SHP77 (cell line): Measurements from ENCODE around the gene PATJ.
A peak's percentile ranks its signal among the peaks of the same experiment; 100 is the strongest.

Experiments
- DNase-seq, 2 experiments: peaks; one replicate each; lab custom pipeline; 2025; lab: John Stamatoyannopoulos, UW

PATJ gene

DNA sequence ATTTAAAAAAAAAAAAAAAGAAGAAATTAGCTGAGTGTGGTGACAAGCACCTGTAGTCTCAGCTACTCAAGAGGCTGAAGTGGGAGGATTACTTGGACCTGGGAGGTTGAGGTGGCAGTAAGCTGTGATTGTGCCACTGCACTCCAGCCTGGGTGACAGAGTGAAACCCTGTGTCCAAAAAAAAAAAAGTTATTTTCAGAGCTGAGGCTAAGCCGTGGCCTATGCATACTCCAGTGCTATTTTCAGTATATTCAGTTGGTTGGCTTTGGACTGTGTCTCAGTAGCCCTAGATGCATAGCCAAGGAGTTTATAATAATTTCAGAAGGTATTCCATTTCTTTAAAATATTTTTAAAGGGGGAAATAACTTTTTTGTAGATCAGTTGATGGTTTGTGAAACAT is 311.9 kb downstream of the PATJ start:
- no peak for DNase-seq

DNA sequence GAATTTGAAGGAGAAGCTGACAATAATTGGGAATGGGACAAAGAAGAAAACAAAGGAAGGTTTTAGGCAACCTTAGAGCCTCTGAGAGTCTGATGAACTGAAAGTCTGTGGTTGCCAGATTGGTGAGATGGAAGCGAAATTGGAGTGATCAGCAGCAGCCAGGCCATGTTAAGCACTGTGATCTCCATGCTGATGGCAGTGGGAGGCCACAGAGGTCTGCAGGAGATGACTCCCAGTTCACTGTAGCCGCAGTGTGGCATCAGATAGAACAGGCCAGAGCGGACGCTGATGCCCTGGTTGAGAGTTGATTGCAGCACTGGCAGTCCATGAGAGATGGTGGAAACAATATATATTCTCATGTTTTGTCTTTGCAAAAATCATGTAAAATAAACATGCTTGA is 314.9 kb downstream of the PATJ start:
- no peak for DNase-seq

DNA sequence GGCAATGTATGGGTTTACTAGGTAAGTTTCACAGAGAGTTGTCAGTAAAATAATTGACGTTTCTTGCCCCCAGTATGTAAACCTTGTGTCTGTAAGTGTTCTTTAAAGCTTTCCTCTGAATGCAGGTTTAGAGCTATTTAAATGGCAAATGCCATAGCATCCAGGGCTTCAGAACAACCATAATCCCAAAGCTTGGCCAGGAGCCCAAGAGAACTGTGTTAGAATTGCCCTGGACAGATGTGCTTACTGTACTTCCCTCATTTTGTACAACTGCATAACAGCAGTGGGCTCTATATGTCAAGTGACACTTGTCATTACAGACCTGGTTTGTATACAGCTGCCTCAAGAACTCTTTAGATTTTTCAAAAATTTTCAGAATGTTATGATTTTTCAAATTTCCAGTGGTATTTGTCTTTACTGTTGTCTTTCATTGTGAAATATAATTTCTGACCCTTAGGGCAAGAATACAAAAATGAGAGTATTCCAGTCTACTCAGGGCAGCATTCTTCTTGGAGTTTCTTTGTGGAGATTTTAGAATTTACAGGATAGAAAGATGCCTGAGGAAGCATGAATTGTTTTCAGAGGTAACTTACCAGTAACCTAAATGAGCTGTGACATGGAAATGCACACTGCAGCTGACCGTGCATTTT is 315.5 kb downstream of the PATJ start:
- DNase-seq: no peak

- no peak for DNase-seq
Measured at GRCh38 chr1:62058956-62059355, 316.7 kb downstream of the PATJ start.

GRCh38 chr1:62062087-62062486 is 319.8 kb downstream of the PATJ start:
- DNase-seq: no peak

- no peak for DNase-seq
Measured at GRCh38 chr1:62064829-62065407, 322.6 kb downstream of the PATJ start.

- DNase-seq: no peak
Measured at GRCh38 chr1:62066713-62067112, 324.4 kb downstream of the PATJ start.

DNA sequence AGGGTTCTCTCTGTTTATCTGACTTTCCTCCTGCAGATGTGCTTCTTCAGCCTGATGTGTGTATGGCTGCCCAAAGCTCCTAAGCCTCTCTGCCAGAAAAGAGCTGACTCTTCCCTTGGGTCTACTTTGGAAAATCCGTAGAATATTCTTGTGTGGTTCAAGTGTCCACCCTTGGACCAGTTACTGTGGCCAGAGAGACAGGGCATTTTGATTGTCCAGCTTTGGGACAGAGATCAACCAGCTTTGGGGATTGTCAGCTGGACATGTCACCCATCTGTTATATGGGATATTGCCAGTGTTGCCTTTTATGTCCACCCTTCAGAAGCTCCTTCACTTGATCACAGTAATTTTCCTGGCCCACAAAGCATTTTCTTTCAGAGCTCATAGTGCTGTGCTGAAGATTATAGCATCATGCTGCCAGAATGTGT is 326.1 kb downstream of the PATJ start:
- DNase-seq: no peak

DNA sequence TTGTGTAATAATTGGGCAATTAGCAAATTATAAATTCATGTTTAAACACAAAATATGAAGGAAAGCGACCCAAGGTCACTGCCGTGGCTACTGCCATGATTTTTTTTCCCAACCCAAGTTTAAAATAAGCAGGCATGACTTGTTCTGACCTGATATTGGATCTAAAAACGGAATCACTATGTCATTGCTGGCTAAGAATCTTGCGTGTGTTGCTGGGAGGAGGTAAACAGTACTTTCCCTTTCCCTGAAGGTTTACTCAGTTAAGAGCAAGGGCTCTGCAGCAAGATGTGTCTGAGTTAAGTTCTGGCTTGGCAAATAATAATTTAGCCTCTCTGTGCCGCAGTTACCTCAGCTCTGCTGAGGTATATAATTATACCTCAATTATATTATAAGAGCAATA is 326.7 kb downstream of the PATJ start:
- no peak for DNase-seq

DNA sequence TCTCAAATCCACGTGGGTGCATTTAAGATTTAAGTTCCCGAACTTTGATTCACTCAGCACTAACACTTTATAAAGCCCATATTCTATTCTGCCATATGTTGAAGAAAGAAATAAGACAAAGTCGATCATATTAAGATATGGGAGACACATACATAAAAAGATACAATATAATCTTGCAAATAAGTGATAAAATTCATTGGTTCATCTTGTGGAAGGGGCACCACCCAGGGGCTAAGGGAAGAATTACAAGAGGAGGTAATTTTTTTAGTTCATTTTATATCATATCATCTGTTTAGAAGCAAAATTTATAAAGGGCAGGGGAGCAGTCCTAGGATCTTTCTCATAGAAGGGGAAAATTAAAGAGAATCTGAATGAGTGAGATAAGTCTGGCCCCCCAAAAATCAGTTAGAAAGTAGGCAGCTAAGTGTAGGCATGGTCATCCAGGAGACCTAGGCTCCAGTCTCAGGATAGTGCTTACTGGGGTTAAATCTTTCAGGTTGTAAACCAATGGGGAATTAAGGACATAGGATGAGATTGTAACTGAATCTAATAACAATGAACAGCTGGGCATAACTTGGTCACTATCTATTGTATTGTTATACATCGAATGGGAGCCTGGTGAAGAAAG is 328.2 kb downstream of the PATJ start:
- DNase-seq: peak in 1 of 2 experiments; percentile 2

DNA sequence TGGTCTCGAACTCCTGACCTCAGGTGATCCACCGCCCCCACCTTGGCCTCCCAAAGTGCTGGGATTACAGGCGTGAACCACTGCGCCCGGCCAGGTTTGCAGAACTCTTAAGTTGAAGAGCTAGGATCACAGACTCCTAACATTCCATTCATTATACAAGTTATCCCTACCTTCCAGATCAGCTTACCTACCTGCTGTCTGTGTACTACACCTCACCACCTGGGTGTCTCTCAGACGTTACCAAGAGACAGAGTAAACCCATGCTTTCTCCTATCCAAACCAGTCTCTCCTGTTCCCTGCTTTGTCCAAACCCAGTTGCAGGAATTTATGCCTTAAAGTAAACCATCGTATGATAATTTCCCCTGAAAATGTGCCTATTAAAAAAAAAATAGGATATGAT is 329.4 kb downstream of the PATJ start:
- DNase-seq: no peak

- peak in 1 of 2 experiments; percentile 20 for DNase-seq
Measured at GRCh38 chr1:62076286-62076685, 334.0 kb downstream of the PATJ start.

GRCh38 chr1:62077821-62078220 is 335.5 kb downstream of the PATJ start:
- no peak for DNase-seq

- peak in 1 of 2 experiments; percentile 18 for DNase-seq
Measured at GRCh38 chr1:62082456-62083363, 340.4 kb downstream of the PATJ start.

- no peak for DNase-seq
Measured at GRCh38 chr1:62084310-62084890, 342.1 kb downstream of the PATJ start.

DNA sequence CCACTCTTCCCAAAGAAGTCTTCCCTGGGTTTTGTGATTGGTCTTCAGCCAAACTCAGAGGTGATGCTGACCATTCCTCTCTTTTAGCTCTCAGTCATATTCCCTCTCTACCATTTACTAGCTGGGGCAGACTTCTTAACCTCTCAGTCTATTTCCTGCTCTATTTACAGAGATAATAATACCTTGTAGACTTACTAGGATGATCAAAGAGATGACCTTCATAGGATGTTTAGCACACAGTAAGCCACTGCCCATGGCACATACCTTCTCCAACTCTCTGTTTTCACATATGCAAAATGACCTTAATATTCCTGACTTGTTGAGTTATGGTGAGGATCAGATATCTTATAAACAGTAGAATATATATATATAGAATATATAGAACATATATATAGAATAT is 346.2 kb downstream of the PATJ start:
- DNase-seq: no peak

DNA sequence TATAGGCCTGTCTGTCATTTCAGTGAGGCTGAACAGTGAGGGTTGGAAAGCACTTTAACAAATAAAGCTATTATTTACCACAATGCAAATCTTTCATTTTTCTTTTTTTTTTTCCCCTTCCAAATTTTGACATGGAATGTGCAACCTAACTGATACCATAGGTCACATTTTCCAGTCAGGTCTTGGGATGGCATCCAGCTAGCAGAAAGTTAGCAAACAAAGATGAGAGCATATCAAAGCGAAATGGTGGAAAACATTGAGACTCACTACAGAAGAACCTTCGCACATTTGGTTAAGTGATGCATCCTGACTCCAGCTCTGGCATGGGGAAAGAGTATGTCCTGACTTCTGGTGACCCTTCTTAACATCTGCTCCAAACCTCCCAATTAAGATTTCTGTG is 347.3 kb downstream of the PATJ start:
- DNase-seq: no peak

GRCh38 chr1:62090016-62090415 is 347.7 kb downstream of the PATJ start:
- no peak for DNase-seq

DNA sequence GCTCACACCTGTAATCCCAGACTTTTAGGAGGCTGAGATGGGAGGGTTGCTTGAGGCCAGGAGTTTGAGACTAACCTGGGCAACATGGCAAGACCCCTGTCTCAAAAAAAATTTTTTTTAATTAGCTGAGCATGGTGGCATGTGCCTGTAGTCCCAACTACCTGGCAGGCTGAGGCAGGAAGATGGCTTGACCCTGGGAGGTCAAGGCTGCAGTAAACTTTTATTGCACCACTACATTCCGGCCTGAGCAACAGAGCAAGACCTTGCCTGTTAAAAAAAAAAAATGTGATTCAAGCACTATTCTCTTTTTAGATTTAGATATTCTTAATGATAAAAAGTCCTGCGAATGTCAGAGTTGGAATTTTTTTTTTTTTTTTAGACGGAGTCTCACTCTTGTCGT is 349.8 kb downstream of the PATJ start:
- no peak for DNase-seq

DNA sequence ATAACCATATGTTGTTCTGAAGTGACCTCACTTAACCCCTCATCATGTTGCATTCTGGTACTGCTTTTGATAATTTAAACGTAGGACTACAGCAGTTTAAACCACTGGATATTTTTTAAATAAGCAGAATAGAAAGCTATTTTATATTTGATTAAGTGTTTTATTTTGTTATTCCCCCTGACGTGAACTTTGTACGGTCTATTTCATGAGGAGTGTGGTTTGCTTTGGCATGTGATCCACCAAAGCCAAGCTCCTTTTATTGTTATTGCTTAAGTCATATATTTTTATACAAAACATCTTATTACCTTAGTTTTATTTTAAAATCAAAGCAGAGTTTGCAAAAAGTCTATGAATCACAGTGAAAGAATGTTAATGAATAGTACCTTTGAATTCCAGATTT is 351.0 kb downstream of the PATJ start:
- DNase-seq: no peak

GRCh38 chr1:62097464-62097863 is 355.2 kb downstream of the PATJ start:
- no peak for DNase-seq

GRCh38 chr1:62100442-62100841 is 358.2 kb downstream of the PATJ start:
- DNase-seq: no peak
